CD4-positive, alpha-beta T cell treated with Interleukin-6 for 4 hours (primary cell): ENCODE measurements around the gene OR13C8.

Source experiments
- DNase-seq: peaks from one replicate; pipeline ENCODE4 v3.0.0-alpha.2; 2020; ENCODE audit warnings: mixed read lengths

OR13C8 gene

GRCh38 chr9:104617418-104617817 lies 48.5 kb downstream of the OR13C8 start:
- no peak for DNase-seq

GRCh38 chr9:104618104-104618503 lies 49.1 kb downstream of the OR13C8 start, which contains the start of gene OR13C9:
Gene OR13C9, minus strand, starts transcription at chr9:104618204. Its CDS starts 0 bp downstream, at chr9:104618204.
- DNase-seq, result no peak
